Heart right ventricle (tissue), 16 donors: ENCODE results near the gene PTPRG. TPM values are rescaled to one million over a fixed set of nuclear protein-coding genes. Genes with fewer than 3 reads are reported as not detected.

ENCODE experiments used
- ATAC-seq, 8 donors: fragments of 200-7000 bp; cut with Tn5 transposase; one replicate each; pipeline ENCODE4 v1.9.1; 2020; ENCODE audit warnings: mild to moderate bottlenecking in 8 of 8, moderate library complexity in 8 of 8, moderate number of reproducible peaks in 1 of 8
- DNase-seq, 2 donors: peaks; one replicate each; pipeline ENCODE4 v3.0.0-alpha.2; 2020
- H3K27ac ChIP-seq, 10 donors: fragments of 200-600 bp; sonication (generic) in 2 of 10; one replicate each; pipeline versions ENCODE4 v1.5.0 to v1.8.0; 2020 to 2022; ENCODE audit warnings: mild to moderate bottlenecking in 3 of 10
- H3K27me3 ChIP-seq, 7 donors: fragments of 200-600 bp; one replicate each; pipeline ENCODE4 v1.8.0; 2021 to 2022; ENCODE audit warnings: mild to moderate bottlenecking in 2 of 7
- H3K36me3 ChIP-seq, 9 donors: fragments of 200-600 bp; sonication (generic) in 1 of 9; one replicate each; pipeline versions ENCODE4 v1.5.0 to v1.8.0; 2020 to 2022; ENCODE audit warnings: mild to moderate bottlenecking in 2 of 9
- H3K4me1 ChIP-seq, 9 donors: fragments of 200-600 bp; sonication (generic) in 1 of 9; one replicate each; pipeline versions ENCODE4 v1.5.0 to v1.8.0; 2020 to 2022; ENCODE audit warnings: mild to moderate bottlenecking in 4 of 9
- H3K4me3 ChIP-seq, 10 donors: fragments of 200-600 bp; sonication (generic) in 2 of 10; one replicate each; pipeline versions ENCODE4 v1.5.0 to v1.8.0; 2020 to 2022; ENCODE audit warnings: mild to moderate bottlenecking in 7 of 10, moderate library complexity in 2 of 10
- H3K9me3 ChIP-seq, 11 donors: fragments of 200-600 bp in 10 of 11; sonication (generic) in 2 of 11; one replicate each; pipeline versions ENCODE4 v1.5.0 to v1.8.0; 2013 to 2022; ENCODE audit warnings: mild to moderate bottlenecking in 2 of 11, control low read depth in 1 of 11, moderate library complexity in 1 of 11
- WGBS, 2 donors: extraction: QIAGEN DNeasy Blood & Tissue Kit; methylation state at CpG; one replicate each; pipeline ENCODE4 v1.1.7; 2013; ENCODE audit warnings: inconsistent platforms in 1 of 2; 5-methylcytosine and 5-hydroxymethylcytosine counted together
- intact Hi-C, 10 donors: fragments of 100-400 bp; cut with DNase I; formaldehyde crosslinking; loops; one replicate each; pipeline versions ENCODE4 v1.11.1 to v1.14.2; 2022
- polyA plus RNA-seq, 2 donors: library from polyadenylated mRNA; stranded (reverse); fragments of 200-250 nt; gene quantifications; one replicate each; pipeline ENCODE4 v1.2.3, GENCODE V29; 2013
- total RNA-seq, 10 donors: library from RNA; stranded (reverse); fragmentation: NEBNext Ultra II Directional in 3 of 10; extraction: Animal tissue kit (Norgen Biotek cat#: 25700) in 3 of 10; gene quantifications; one replicate each; pipeline versions ENCODE4 v1.2.1 to v1.2.4, GENCODE V29; 2021 to 2023
- TF ChIP-seq, protein P1 (sequence below), 9 donors: fragments of 200-600 bp; sonication (generic) in 2 of 9; IDR thresholded peaks; one replicate each; pipeline versions ENCODE4 v1.5.0 to v1.8.0; 2021 to 2022; ENCODE audit warnings: antibody characterized with exemption in 9 of 9, mild to moderate bottlenecking in 5 of 9, moderate library complexity in 1 of 9
- donor health status: Arrhythmogenic right ventricular cardiomyopathy.
- donor health status: ischemic (EF 13 %, LVEDD 7.1; RV severe dilation, severe dysfunction).
- donor health status: healthy with polysubstance abuse.
- donor health status: DM: no; HTN: yes; CAD: no.
- donor health status: DM: no; HTN: no; CAD: no.
- donor health status: ischemic (EF 25% LVEDD 6.9; RV normal size, moderate dysfunction).
- donor health status: ischemic (EF 25% LVEDD 5.7; RV mildly dilated, moderate dysfunction).
- donor health status: healthy.
- donor health status: DM: yes; HTN: yes; CAD: no.
- donor health status: Ischemic cardiomyopathy.
- donor health status: ischemic (EF 35%, LVEDD 5.7; RV mildly dilated, moderate dysfunction).
- donor health status: nonischemic (EF 11% LVEDD 7.7; RV severe dilation, severe dysfunction).
- donor health status: DM: yes; HTN: yes; CAD: no.
- donor health status: PGD.
- donor health status: ischemic (EF 29% LVEDD 5.4; RV normal size, mild dysfunction).
- donor health status: nonischemic (EF 23%, LVEDD 6.1; RV moderate dilation, normal function).

Gene PTPRG
- total and polyA plus RNA-seq, 12 donors, result 10.1 to 38.3 (median 32.6) TPM

DNA sequence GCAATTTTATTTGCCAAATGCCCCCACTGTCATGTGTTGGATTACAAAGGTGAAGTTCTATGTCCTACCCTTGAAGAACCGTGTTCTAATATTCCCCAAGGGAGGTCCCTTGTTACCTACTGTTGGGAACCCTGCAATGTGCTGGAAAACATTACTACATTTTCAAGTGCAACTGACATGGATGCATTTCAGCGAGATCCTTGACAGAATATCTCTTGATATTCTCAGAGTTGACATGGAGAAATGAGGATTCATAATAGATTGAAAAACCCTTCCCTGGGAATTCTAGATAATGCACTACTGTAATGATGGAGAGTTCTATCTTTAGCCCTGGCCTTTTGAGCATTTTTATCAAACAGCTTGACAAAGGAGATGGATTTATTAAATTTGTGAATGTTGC lies 414.6 kb downstream of the PTPRG start:
- WGBS, 2 donors, result 27 to 34% methylated on average over 2 of the region's 2 CpGs
- peak; percentile 8 to 65 (median 37) for ATAC-seq
- Histone ChIP-seq H3K9me3 (no peaks in the 10 kb centered on the region), H3K4me1 (peaks cover 5 to 64% (median 40%) of the 10 kb centered on the region in 9 donors), H3K36me3 (no peaks in the 10 kb centered on the region), H3K4me3 (no peak overlapping the region), H3K27ac (peak overlapping the region in 6 of 10 donors; percentile 1 to 43 (median 26)), H3K27me3 (no peaks in the 10 kb centered on the region)
- intact Hi-C loops, result no loop called here
- DNase-seq, result no peak
- TF ChIP-seq, protein P1, sequence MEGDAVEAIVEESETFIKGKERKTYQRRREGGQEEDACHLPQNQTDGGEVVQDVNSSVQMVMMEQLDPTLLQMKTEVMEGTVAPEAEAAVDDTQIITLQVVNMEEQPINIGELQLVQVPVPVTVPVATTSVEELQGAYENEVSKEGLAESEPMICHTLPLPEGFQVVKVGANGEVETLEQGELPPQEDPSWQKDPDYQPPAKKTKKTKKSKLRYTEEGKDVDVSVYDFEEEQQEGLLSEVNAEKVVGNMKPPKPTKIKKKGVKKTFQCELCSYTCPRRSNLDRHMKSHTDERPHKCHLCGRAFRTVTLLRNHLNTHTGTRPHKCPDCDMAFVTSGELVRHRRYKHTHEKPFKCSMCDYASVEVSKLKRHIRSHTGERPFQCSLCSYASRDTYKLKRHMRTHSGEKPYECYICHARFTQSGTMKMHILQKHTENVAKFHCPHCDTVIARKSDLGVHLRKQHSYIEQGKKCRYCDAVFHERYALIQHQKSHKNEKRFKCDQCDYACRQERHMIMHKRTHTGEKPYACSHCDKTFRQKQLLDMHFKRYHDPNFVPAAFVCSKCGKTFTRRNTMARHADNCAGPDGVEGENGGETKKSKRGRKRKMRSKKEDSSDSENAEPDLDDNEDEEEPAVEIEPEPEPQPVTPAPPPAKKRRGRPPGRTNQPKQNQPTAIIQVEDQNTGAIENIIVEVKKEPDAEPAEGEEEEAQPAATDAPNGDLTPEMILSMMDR (IDR thresholded peaks at IDR 0.05), result no peak

DNA sequence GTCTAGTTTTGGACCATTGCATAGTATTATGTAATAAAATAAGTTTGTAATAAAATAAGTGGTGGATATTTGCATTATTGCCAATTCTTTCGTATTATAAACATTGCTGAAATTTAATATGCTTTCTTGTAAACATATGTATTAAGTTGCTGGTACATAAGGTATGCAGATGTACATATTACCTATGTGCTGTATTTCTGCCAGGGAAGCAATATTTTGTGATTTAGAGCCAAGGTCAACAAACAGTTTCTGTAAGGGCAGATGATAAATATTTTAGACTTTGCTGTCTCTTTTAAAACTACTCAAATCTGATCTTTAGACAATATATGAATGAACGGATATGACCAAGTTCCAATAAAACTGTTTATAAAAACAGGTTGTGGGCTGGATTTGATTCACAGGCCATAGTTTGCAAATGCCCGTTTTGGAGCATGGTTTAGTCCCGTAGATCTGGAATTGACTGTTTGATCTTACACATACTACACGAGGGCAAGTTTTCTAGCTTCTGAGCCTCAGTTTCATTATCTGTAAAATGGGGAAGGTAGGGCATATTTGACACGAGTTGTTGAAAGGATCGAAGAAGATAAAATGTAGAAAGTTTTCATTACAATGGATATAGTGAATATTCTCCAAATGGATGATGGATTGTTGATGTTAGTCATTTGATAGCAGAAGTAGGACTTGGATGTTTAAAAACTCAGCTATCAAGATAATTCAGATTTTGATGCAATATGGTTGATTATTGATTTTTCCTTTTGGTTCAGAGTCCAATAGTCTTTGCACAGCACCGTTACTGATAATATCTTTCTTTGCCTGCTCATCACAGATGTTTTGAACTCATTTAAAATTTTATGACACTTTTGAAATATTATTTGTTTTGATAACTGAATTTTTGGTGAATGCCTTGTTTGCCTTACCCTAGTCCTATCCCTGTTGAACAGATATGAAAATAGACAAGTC lies 417.4 kb downstream of the PTPRG start:
- intact Hi-C loops, result no loop called here
- Histone ChIP-seq H3K27ac (peak overlapping the region in 3 of 10 donors; percentile 31 to 47 (median 43)), H3K4me3 (no peak overlapping the region), H3K9me3 (no peaks in the 10 kb centered on the region), H3K36me3 (no peaks in the 10 kb centered on the region), H3K4me1 (peaks cover 5 to 83% (median 49%) of the 10 kb centered on the region in 9 donors), H3K27me3 (no peaks in the 10 kb centered on the region)
- WGBS, 2 donors, result 84 to 95% methylated on average over 8 of the region's 8 CpGs
- DNase-seq (no peak), ATAC-seq (no peak)
- TF ChIP-seq, protein P1 (IDR thresholded peaks at IDR 0.05), result no peak

DNA sequence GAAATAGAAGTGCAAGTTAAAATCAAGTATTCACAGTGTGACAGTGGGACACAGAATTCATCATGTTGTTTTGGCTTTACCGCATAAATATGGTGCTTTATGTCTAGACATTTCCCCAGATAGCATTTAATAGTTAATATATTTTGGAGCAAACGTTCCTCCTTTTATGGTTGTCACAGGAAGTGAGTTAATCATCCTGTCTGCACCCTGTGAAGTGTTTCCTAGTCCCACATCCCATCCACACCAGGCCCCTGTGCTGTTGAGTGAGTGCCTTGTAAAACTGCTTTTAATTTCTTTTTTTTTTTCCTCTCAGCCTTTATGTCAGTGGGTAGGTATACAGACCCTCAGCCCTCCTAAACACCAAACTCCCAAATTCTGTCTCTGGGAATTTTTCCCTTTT lies 418.3 kb downstream of the PTPRG start:
- TF ChIP-seq, protein P1 (IDR thresholded peaks at IDR 0.05), result no peak
- H3K27me3 ChIP-seq, result no peaks in the 10 kb centered on the region
- no peak overlapping the region for H3K4me3 ChIP-seq
- ATAC-seq, result peak in 4 of 8 donors; percentile 44 to 59 (median 49)
- WGBS, 2 donors, result 28 to 29% methylated on average over 2 of the region's 2 CpGs
- intact Hi-C loops, result no loop called here
- peak overlapping the region in 5 of 10 donors; percentile 1 to 47 (median 31) for H3K27ac ChIP-seq
- no peaks in the 10 kb centered on the region for H3K36me3 ChIP-seq
- no peak for DNase-seq
- peaks cover 5 to 77% (median 49%) of the 10 kb centered on the region in 9 donors for H3K4me1 ChIP-seq
- H3K9me3 ChIP-seq, result no peaks in the 10 kb centered on the region

DNA sequence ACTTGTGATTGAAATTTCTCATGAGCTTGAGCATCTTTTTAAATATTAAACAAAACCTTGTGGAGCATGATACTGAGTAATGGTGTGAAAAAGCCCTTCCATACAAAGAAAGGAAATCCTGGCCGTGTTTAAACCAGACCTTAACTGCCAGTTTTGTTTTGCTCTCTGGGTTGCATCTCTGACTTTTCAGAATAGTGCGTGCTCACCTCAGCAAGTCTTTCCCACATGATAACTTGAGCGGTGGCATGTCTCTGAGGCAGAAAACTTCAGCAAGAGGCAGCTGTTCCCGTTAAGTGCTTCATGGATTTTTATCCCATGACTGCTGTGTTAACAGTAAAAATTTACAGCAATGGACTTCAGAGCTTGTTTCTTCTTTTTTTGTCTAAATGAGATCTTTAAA lies 418.7 kb downstream of the PTPRG start:
- intact Hi-C loops, result no loop called here
- Histone ChIP-seq H3K27me3 (no peaks in the 10 kb centered on the region), H3K27ac (peak overlapping the region in 5 of 10 donors; percentile 1 to 47 (median 31)), H3K9me3 (no peaks in the 10 kb centered on the region), H3K4me1 (peaks cover 5 to 77% (median 48%) of the 10 kb centered on the region in 9 donors), H3K36me3 (no peaks in the 10 kb centered on the region), H3K4me3 (no peak overlapping the region)
- ATAC-seq (peak in 2 of 8 donors; percentile 23 to 27), DNase-seq (no peak)
- TF ChIP-seq, protein P1 (IDR thresholded peaks at IDR 0.05), result no peak
- 47 to 54% methylated on average over 4 of the region's 4 CpGs for WGBS, 2 donors
